ENCODE measurements around the gene HOXD13.

HOXD13 gene

GRCh38 chr2:176106581-176107539, 14.3 kb downstream of the HOXD13 start, which contains the start of gene HOXD11:
TSS of gene HOXD11 (plus strand) at chr2:176107280. CDS start at chr2:176107356, 76 bp downstream.
- DNase-seq (ENCODE audit: low read depth), result no peak

GRCh38 chr2:176107731-176108181, 15.2 kb downstream of the HOXD13 start:
- no peak for DNase-seq (ENCODE audit: low read depth)

- no peak for DNase-seq (ENCODE audit: low read depth)
Observed at GRCh38 chr2:176109192-176109901, 16.8 kb downstream of the HOXD13 start.

- no peak for DNase-seq (ENCODE audit: low read depth)
Observed at GRCh38 chr2:176109946-176110345, 17.4 kb downstream of the HOXD13 start.

GRCh38 chr2:176110415-176111308, 18.1 kb downstream of the HOXD13 start:
- no peak for DNase-seq (ENCODE audit: low read depth)

- no peak for DNase-seq (ENCODE audit: low read depth)
Observed at GRCh38 chr2:176111309-176111663, 18.8 kb downstream of the HOXD13 start.

- no peak for DNase-seq (ENCODE audit: low read depth)
Observed at GRCh38 chr2:176111846-176112374, 19.4 kb downstream of the HOXD13 start.

- no peak for DNase-seq (ENCODE audit: low read depth)
Observed at GRCh38 chr2:176112375-176113302, 20.1 kb downstream of the HOXD13 start.

- DNase-seq (ENCODE audit: low read depth), result no peak
Observed at GRCh38 chr2:176114120-176114929, 21.8 kb downstream of the HOXD13 start.

GRCh38 chr2:176114930-176115625, 22.6 kb downstream of the HOXD13 start:
- DNase-seq (ENCODE audit: low read depth), result no peak

- no peak for DNase-seq (ENCODE audit: low read depth)
Observed at GRCh38 chr2:176115883-176116813, 23.6 kb downstream of the HOXD13 start, which contains the start of gene HOXD10. TSS of gene HOXD10 (plus strand) at chr2:176116778. CDS start at chr2:176116834, 56 bp downstream.

GRCh38 chr2:176117162-176117822, 24.8 kb downstream of the HOXD13 start:
- DNase-seq (ENCODE audit: low read depth), result no peak

GRCh38 chr2:176117823-176118371, 25.4 kb downstream of the HOXD13 start:
- DNase-seq (ENCODE audit: low read depth), result no peak

GRCh38 chr2:176118601-176119339, 26.2 kb downstream of the HOXD13 start:
- no peak for DNase-seq (ENCODE audit: low read depth)

- no peak for DNase-seq (ENCODE audit: low read depth)
Observed at GRCh38 chr2:176120364-176121189, 28.1 kb downstream of the HOXD13 start.
